ENCODE results near the gene KCNQ1. TPM values are rescaled to one million over a fixed set of nuclear protein-coding genes. Genes with fewer than 3 reads are reported as not detected.

The KCNQ1 gene
- total and polyA plus RNA-seq, 9 donors: 1.4 to 17.2 (median 3.8) TPM

DNA sequence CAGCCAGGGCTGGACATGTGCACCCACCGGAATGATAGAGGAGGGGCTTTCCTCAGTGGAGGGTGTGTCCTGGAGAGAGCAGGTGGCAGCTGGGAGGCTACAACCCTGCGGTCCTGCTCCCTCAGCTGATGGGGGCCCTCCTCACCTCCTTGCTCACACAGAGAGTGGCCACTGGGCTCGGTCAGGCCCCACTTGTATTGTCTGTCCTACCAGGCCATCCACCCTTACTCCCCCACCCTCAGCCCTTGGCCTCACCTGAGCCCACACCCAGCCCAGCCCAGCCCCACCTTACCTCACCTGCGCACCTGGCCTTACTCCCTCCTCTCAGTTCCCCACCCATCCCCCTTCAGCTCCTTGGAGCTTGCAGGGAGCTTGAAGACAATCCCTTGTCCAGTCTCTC lies 3.6 kb upstream of the KCNQ1 start:
- no peak for DNase-seq
- Histone ChIP-seq H3K27me3 (peaks cover 3% of the 10 kb centered on the region), H3K4me1 (ENCODE audit: insufficient read depth) (no peaks in the 10 kb centered on the region), H3K4me3 (no peak overlapping the region), H3K27ac (no peak overlapping the region), H3K36me3 (no peaks in the 10 kb centered on the region), H3K9me3 (no peaks in the 10 kb centered on the region)
- intact Hi-C loops (cut with DNase I): no loop called here
- TF ChIP-seq POLR2A (IDR thresholded peaks at IDR 0.05) (no peak), EP300 (IDR thresholded peaks at IDR 0.05) (no peak)
- TF ChIP-seq, protein P1, sequence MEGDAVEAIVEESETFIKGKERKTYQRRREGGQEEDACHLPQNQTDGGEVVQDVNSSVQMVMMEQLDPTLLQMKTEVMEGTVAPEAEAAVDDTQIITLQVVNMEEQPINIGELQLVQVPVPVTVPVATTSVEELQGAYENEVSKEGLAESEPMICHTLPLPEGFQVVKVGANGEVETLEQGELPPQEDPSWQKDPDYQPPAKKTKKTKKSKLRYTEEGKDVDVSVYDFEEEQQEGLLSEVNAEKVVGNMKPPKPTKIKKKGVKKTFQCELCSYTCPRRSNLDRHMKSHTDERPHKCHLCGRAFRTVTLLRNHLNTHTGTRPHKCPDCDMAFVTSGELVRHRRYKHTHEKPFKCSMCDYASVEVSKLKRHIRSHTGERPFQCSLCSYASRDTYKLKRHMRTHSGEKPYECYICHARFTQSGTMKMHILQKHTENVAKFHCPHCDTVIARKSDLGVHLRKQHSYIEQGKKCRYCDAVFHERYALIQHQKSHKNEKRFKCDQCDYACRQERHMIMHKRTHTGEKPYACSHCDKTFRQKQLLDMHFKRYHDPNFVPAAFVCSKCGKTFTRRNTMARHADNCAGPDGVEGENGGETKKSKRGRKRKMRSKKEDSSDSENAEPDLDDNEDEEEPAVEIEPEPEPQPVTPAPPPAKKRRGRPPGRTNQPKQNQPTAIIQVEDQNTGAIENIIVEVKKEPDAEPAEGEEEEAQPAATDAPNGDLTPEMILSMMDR (IDR thresholded peaks at IDR 0.05): no peak
- 65 to 72% (median 72%) methylated on average over 4 of the region's 4 CpGs for WGBS, 3 donors

DNA sequence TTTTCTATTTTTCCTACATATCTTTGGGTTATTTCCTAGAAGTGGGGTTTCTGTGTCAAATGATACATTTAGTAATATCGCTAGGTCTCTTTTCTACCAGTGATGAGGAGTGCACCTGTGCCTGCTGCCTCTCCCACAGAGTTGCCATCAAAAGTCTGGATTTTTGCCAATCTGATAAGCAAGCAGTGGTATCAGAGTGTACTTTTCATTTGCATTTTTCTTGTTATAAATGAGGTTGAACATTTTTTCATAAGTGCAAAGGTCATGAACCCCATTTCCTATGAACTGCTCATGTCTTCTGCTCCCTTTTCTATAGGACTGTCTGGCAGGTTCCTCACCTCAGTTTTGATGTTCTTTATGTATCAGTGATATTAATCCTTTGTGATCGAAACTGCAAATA lies 2.2 kb upstream of the KCNQ1 start:
- no peak for TF ChIP-seq POLR2A (IDR thresholded peaks at IDR 0.05)
- TF ChIP-seq, protein P1 (IDR thresholded peaks at IDR 0.05): no peak
- no peak for TF ChIP-seq EP300 (IDR thresholded peaks at IDR 0.05)
- H3K27me3 ChIP-seq: peaks cover 3% of the 10 kb centered on the region
- intact Hi-C loops (cut with DNase I): no loop called here

DNA sequence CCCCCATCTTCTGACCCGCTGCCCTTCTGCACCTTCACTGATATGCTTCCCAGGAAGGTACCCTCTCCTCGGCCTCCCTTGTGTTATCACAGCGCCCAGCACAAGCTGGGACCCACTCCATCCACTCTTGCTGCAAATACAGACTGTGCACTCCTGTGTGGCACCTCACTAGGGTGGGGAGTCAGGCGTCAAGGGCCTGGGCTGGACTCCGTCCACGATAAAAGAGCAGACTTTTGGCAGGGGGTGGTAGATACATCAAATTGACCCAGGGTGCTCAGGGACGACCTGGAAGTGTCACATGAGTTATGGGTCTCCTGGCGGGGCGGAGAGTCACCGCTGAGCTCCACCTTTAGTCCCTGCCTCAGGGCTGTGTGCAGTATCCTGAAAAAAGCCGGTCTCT lies 1.4 kb upstream of the KCNQ1 start:
- Histone ChIP-seq H3K27me3 (peaks cover 3% of the 10 kb centered on the region), H3K9me3 (no peaks in the 10 kb centered on the region), H3K4me3 (no peak overlapping the region), H3K27ac (no peak overlapping the region), H3K4me1 (ENCODE audit: insufficient read depth) (no peaks in the 10 kb centered on the region), H3K36me3 (no peaks in the 10 kb centered on the region)
- no peak for TF ChIP-seq POLR2A (IDR thresholded peaks at IDR 0.05)
- no peak for TF ChIP-seq EP300 (IDR thresholded peaks at IDR 0.05)
- TF ChIP-seq, protein P1 (IDR thresholded peaks at IDR 0.05): no peak
- DNase-seq: no peak
- intact Hi-C loops (cut with DNase I): no loop called here
- 44 to 47% (median 45%) methylated on average over 11 of the region's 11 CpGs for WGBS, 3 donors

More for the DNA sequence above, 2.2 kb upstream of the KCNQ1 start:
- H3K4me1 ChIP-seq (ENCODE audit: insufficient read depth): no peaks in the 10 kb centered on the region
- H3K27ac ChIP-seq: no peak overlapping the region
- no peaks in the 10 kb centered on the region for H3K36me3 ChIP-seq
- no peak for DNase-seq
- H3K4me3 ChIP-seq: no peak overlapping the region
- WGBS, 3 donors: 87 to 94% (median 88%) methylated on average over 2 of the region's 2 CpGs
- no peaks in the 10 kb centered on the region for H3K9me3 ChIP-seq

DNA sequence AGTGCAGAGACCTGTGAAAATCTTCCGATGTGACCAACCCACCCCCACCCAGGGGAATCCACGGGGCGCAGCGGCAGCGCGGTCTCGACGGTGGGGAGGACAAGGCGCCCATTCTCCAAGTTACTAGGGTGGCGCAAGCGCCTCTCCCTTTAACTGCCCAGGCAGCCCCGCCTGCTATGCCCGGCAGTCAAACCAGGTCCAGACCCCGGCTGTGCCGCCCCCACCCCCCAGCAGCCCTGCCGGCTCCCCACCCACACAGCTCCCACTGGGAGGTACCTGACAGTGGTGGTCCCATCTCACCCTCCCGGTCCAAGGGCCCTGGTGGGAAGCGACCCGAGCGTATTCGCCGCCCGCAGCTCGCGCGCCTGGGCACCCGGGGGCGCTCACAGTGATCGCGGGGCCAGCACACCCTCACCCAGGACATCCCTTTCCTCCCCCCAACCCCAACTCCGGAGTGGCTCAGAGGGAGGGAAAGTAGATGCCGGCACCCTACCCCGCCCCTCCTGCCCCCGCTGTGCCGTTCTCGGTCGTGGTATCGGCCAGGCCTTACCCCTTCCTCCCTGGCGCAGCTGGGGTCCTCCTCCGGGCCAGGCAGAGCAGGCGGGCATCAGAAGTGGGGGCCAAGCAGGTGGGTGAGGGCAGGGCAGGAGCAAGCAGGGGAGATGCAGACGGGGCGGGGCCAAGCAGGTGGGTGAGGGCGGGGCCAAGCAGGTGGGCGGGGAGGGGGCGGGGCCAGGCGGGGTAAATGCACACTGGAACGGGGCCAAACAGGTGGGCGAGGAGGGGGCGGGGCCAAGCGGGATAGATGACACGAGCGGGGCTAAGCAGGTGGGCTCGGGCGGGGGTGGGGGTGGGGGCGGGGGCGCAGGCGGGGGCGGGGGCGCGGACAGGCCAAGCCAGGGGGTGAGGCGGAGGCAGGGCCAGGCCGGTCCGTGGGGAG lies 657 bp upstream of the KCNQ1 start, which contains the start of gene TRPM5:
TRPM5 (minus strand) TSS at position 634 of the 940 bp plus-strand sequence. CDS start 21,478 bp downstream, outside the sequence.
- H3K36me3 ChIP-seq: no peaks in the 10 kb centered on the region
- H3K4me1 ChIP-seq (ENCODE audit: insufficient read depth): no peaks in the 10 kb centered on the region
- intact Hi-C loops (cut with DNase I): no loop called here
- 0 to 7% (median 4%) methylated on average over 13 to 63 of the region's 64 CpGs for WGBS, 3 donors
- DNase-seq: no peak
- no peaks in the 10 kb centered on the region for H3K9me3 ChIP-seq
- no peak within 1 kb of the TSS for H3K27ac ChIP-seq
- H3K4me3 ChIP-seq: peak within 1 kb of the TSS; percentile 8
- TF ChIP-seq, protein P1 (IDR thresholded peaks at IDR 0.05): no peak
- TF ChIP-seq EP300 (IDR thresholded peaks at IDR 0.05) (no peak), POLR2A (IDR thresholded peaks at IDR 0.05) (no peak)
- H3K27me3 ChIP-seq: peaks cover 3% of the 10 kb centered on the region
